Smooth muscle cell (in vitro differentiated cells): ENCODE results near the gene PIGC. TPM values are rescaled to one million over a fixed set of nuclear protein-coding genes. Genes with fewer than 3 reads are reported as not detected.

Experiments used
- DNase-seq: peaks from one replicate; lab custom pipeline; 2025; ENCODE audit not compliant: unreplicated experiment; lab: John Stamatoyannopoulos, UW
- H2AFZ ChIP-seq: fragments of 200-600 bp; sonication (generic); 2 replicates; pipeline ENCODE4 v1.6.0; 2016; ENCODE audit warnings: antibody characterized with exemption, low read depth, mild to moderate bottlenecking
- H3F3A ChIP-seq: fragments of 200-600 bp; sonication (generic); 2 replicates; pipeline ENCODE4 v1.6.0; 2017; ENCODE audit warnings: antibody characterized with exemption, low read depth
- H3K27ac ChIP-seq: fragments of 200-600 bp; sonication (generic); 2 replicates; pipeline ENCODE4 v1.5.1; 2016; ENCODE audit warnings: low read depth, mild to moderate bottlenecking
- H3K27me3 ChIP-seq: fragments of 200-600 bp; sonication (generic); 2 replicates; pipeline ENCODE4 v1.6.1; 2016; ENCODE audit warnings: low read depth, mild to moderate bottlenecking
- H3K36me3 ChIP-seq: fragments of 200-600 bp; sonication (generic); 2 replicates; pipeline ENCODE4 v1.5.1; 2016; ENCODE audit warnings: low read depth
- H3K4me1 ChIP-seq: fragments of 200-600 bp; sonication (generic); 2 replicates; pipeline ENCODE4 v1.5.1; 2016; ENCODE audit warnings: low read depth
- H3K4me2 ChIP-seq: fragments of 200-600 bp; sonication (generic); 2 replicates; pipeline ENCODE4 v1.6.0; 2016; ENCODE audit warnings: mild to moderate bottlenecking
- H3K4me3 ChIP-seq: fragments of 200-600 bp; sonication (generic); 2 replicates; pipeline ENCODE4 v1.5.1; 2016; ENCODE audit warnings: mild to moderate bottlenecking
- H3K79me2 ChIP-seq: fragments of 200-600 bp; sonication (generic); 2 replicates; pipeline ENCODE4 v1.6.0; 2016; ENCODE audit warnings: low read depth, mild to moderate bottlenecking
- H3K9ac ChIP-seq: fragments of 200-600 bp; sonication (generic); 2 replicates; pipeline ENCODE4 v1.6.0; 2016; ENCODE audit warnings: low read depth
- H3K9me3 ChIP-seq: fragments of 200-600 bp; sonication (generic); replicated peaks from 2 replicates; pipeline ENCODE4 v1.5.1; 2016; ENCODE audit warnings: low read depth
- H4K20me1 ChIP-seq: fragments of 200-600 bp; sonication (generic); 2 replicates; pipeline ENCODE4 v1.6.0; 2016; ENCODE audit warnings: low read depth
- CTCF ChIP-seq: fragments of 200-600 bp; sonication (generic); IDR thresholded peaks from 2 replicates; pipeline ENCODE4 v1.5.1; 2017; ENCODE audit warnings: borderline replicate concordance, mild to moderate bottlenecking, antibody characterized with exemption; ENCODE audit not compliant: insufficient read depth, poor library complexity, severe bottlenecking
- WGBS: methylation state at CpG from one replicate; pipeline ENCODE4 v1.1.7; 2016; ENCODE audit warnings: low lambda C conversion rate; 5-methylcytosine and 5-hydroxymethylcytosine counted together
- polyA plus RNA-seq: library from polyadenylated mRNA; unstranded; fragments of >200 nt; fragmentation: Nextera tagmentation; extraction: Ambion mirVana; gene quantifications from 2 replicates; pipeline ENCODE4 v1.2.1, GENCODE V29; 2016
- total RNA-seq: library from RNA; depleted of rRNA; stranded (reverse); fragments of >200 nt; gene quantifications from 2 replicates; pipeline ENCODE4 v1.2.3, GENCODE V29; 2014

PIGC gene
- 25.3 and 28.9 TPM in 2 replicates for total RNA-seq
- 32.0 and 41.1 TPM in 2 replicates for polyA plus RNA-seq

DNA sequence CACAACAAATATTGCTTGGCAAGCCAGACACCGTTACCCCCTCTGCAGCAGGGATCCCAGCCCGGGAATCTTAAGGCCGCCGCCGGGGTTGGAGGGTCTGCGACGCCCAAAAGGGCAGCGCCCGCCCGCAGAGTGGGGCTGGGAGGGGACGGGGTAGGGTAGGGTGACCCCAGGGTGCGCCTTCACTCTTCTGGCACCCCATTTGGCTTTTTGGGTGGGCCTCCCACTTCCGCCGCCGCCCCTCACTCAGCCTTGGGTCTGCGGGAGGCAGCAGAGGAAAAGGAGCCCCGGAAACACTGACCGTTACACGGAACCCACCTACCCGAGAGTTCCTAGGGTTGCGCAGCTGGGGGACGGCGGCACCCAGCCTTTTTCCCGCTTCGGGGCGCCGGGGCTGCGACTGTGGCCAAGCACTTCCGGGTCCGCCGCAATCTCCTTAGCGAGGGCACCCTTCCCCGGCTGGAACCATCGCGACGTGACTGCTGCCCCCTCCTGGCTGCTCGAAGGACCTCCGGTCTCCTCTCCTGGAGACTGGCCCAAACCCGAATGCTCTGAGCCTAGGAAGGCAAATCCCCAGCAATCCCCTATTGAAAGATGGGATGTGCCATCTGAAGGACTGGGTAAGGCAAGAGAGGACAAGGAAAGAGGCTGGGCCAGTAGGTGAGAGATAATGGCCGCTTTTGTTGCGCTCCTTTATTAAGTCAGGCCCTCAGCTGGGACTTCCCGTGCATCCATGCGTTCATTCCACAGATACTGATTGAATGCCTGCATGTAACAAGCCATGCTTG, at the start of gene PIGC:
Gene PIGC (minus strand): TSS at position 404 of the 788 bp plus-strand sequence. CDS start 1,447 bp downstream, outside the sequence.
- Histone ChIP-seq H3K27me3 (no peaks in the 10 kb centered on the region), H3F3A (no peaks in the 10 kb centered on the region), H4K20me1 (no peaks in the 10 kb centered on the region), H3K4me1 (peaks cover 8% of the 10 kb centered on the region), H3K36me3 (no peaks in the 10 kb centered on the region), H3K9me3 (no peaks in the 10 kb centered on the region), H3K9ac (peak within 1 kb of the TSS; percentile 90), H3K4me3 (peak within 1 kb of the TSS; percentile 70), H3K79me2 (peaks cover 29% of the 10 kb centered on the region), H3K4me2 (peak within 1 kb of the TSS; percentile 93), H3K27ac (no peak within 1 kb of the TSS), H2AFZ (peak within 1 kb of the TSS; percentile 90)
- peak; percentile 52 for DNase-seq
- WGBS: 6% methylated on average over 43 of the region's 43 CpGs
- peak; percentile 72 for TF ChIP-seq CTCF

DNA sequence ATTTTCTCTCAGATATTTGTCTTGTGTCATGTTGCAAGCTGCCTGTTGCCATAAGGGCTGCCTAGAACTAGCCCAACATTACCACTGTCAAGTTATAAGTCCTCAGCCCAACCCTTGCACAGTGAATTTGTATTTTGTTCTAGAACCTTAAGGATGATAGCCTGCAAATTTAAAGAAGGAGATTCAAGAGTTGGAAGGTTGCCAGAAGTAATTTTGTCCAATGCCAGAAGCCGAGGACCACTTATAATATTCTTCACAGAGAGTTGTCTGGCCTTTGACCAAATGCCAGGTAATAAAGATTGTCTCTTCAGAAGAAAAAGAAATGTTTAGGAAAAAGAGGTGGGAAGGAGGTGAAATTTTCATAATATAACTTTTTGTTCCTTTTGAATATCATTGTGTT, 48.6 kb upstream of the PIGC start:
- H3K36me3 ChIP-seq: no peaks in the 10 kb centered on the region
- no peak overlapping the region for H3K27ac ChIP-seq
- 88% methylated on average over 1 of the region's 1 CpG for WGBS
- H2AFZ ChIP-seq: no peak overlapping the region
- no peaks in the 10 kb centered on the region for H3K9me3 ChIP-seq
- H3K4me3 ChIP-seq: no peak overlapping the region
- peaks cover 13% of the 10 kb centered on the region for H3K4me1 ChIP-seq
- H3K9ac ChIP-seq: no peak overlapping the region
- no peaks in the 10 kb centered on the region for H3K27me3 ChIP-seq
- no peak overlapping the region for H3K4me2 ChIP-seq
- H3K79me2 ChIP-seq: no peaks in the 10 kb centered on the region
- no peaks in the 10 kb centered on the region for H4K20me1 ChIP-seq
- no peaks in the 10 kb centered on the region for H3F3A ChIP-seq
- TF ChIP-seq CTCF: no peak
- no peak for DNase-seq

DNA sequence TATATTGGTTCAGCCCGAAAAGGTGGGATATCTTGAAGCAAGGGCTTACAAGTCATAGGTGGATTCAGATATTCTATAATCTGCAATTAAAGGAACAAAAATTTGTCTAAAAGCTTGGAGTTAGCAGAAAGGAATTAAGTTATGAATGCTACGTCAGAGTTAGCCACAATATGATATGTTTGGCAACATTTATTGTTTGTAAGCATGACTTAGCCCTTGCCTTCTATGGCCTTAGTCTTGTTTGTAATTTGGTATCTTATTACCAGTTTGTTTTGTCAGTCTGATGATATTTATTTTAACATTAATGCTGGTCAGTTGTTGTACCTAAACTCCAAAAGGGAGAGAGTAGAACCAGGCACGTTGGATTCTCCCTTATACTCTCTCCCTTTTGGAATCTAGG, 46.0 kb upstream of the PIGC start:
- DNase-seq: no peak
- WGBS: 94% methylated on average over 3 of the region's 3 CpGs
- Histone ChIP-seq H3K79me2 (no peaks in the 10 kb centered on the region), H4K20me1 (no peaks in the 10 kb centered on the region), H3F3A (no peaks in the 10 kb centered on the region), H3K36me3 (no peaks in the 10 kb centered on the region), H3K4me2 (no peak overlapping the region), H2AFZ (no peak overlapping the region), H3K4me3 (no peak overlapping the region), H3K27me3 (no peaks in the 10 kb centered on the region), H3K9ac (no peak overlapping the region), H3K4me1 (no peaks in the 10 kb centered on the region), H3K9me3 (no peaks in the 10 kb centered on the region), H3K27ac (no peak overlapping the region)
- no peak for TF ChIP-seq CTCF

- Histone ChIP-seq H3F3A (no peaks in the 10 kb centered on the region), H3K9ac (no peak overlapping the region), H2AFZ (no peak overlapping the region), H3K4me3 (no peak overlapping the region), H3K79me2 (no peaks in the 10 kb centered on the region), H3K4me2 (no peak overlapping the region), H4K20me1 (no peaks in the 10 kb centered on the region), H3K27ac (no peak overlapping the region), H3K36me3 (no peaks in the 10 kb centered on the region), H3K27me3 (no peaks in the 10 kb centered on the region), H3K4me1 (no peaks in the 10 kb centered on the region), H3K9me3 (no peaks in the 10 kb centered on the region)
- WGBS: 94% methylated on average over 3 of the region's 3 CpGs
- TF ChIP-seq CTCF: no peak
- DNase-seq: no peak
These were observed 44.5 kb upstream of the PIGC start for GRCh38 chr1:172488393-172488792.
